Spleen (tissue), 7 donors: Measurements from ENCODE around the gene HGS.

ENCODE experiments used
- CTCF ChIP-seq, 11 experiments: fragments of 200-600 bp in 7 of 11; fragments of 450-650 bp in 4 of 11; sonication (generic) in 4 of 11; IDR thresholded peaks in 8 of 11; conservative IDR thresholded peaks in 3 of 11; 1 replicate in 7 of 11; 2 replicates in 4 of 11; pipeline versions ENCODE4 v1.4.0 to v1.8.0; 2016 to 2021; ENCODE audit warnings: antibody characterized with exemption in 11 of 11, inconsistent platforms in 4 of 11, mild to moderate bottlenecking in 1 of 11
- POLR2AphosphoS5 ChIP-seq, 3 donors: sonication (generic); formaldehyde crosslinking; IDR thresholded peaks; one replicate each; pipeline ENCODE4 v1.5.1; 2017; ENCODE audit warnings: antibody characterized with exemption in 3 of 3
- donor health status: DM: no; HTN: no; CAD: no; lungs with moderate emphysema.
- donor health status: DM: no; HTN: no; CAD: no.
- donor health status: DM: no; HTN: no; CAD: no.

- TF ChIP-seq CTCF (IDR thresholded peaks at IDR 0.05 in 8 of 11, conservative IDR thresholded peaks at IDR 0.05 in 3 of 11): peak in 1 of 11 experiments; percentile 7
- TF ChIP-seq POLR2AphosphoS5 (IDR thresholded peaks at IDR 0.05): peak; percentile 99
These were observed 17.2 kb upstream of the HGS start, which contains the start of the genes CCDC137 and OXLD1 for GRCh38 chr17:81666342-81667191.
